Esophagus muscularis mucosa (tissue), 4 donors: ENCODE results near the gene MAP3K9. TPM values are rescaled to one million over a fixed set of nuclear protein-coding genes. Genes with fewer than 3 reads are reported as not detected.
"Not testable (repeated sequence)": the region's sequence is repeated elsewhere in the genome, so short reads cannot be mapped to it uniquely, and the experiment has no call there.

Experiments
- DNase-seq: peaks from one replicate; pipeline ENCODE4 v3.0.0-alpha.2; 2017; ENCODE audit errors: extremely low spot score
- H3K27ac ChIP-seq, 4 donors: fragments of 200-600 bp; sonication (generic); replicated peaks in 1 of 4; 1 replicate in 3 of 4; 2 replicates in 1 of 4; pipeline ENCODE4 v1.5.1; 2016 to 2019; ENCODE audit warnings: mild to moderate bottlenecking in 1 of 4
- H3K27me3 ChIP-seq, 4 donors: fragments of 200-600 bp; sonication (generic); one replicate each; pipeline versions ENCODE4 v1.5.1 to v1.6.0; 2016 to 2019
- H3K36me3 ChIP-seq, 4 donors: fragments of 200-600 bp; sonication (generic); one replicate each; pipeline ENCODE4 v1.5.1; 2016 to 2019
- H3K4me1 ChIP-seq, 4 donors: fragments of 200-600 bp; sonication (generic); one replicate each; pipeline ENCODE4 v1.5.1; 2016 to 2019
- H3K4me3 ChIP-seq, 4 donors: fragments of 200-600 bp; sonication (generic); 1 replicate in 2 of 4; 2 replicates in 2 of 4; pipeline ENCODE4 v1.5.1; 2016 to 2019; ENCODE audit warnings: mild to moderate bottlenecking in 4 of 4, moderate library complexity in 1 of 4
- H3K9me3 ChIP-seq, 4 donors: fragments of 200-600 bp; sonication (generic); 1 replicate in 3 of 4; 2 replicates in 1 of 4; pipeline ENCODE4 v1.5.1; 2016 to 2019
- EP300 ChIP-seq: sonication (generic); formaldehyde crosslinking; IDR thresholded peaks from one replicate; pipeline ENCODE4 v1.6.1; 2017; ENCODE audit warnings: antibody characterized with exemption
- POLR2A ChIP-seq: fragments of 450-650 bp; IDR thresholded peaks from one replicate; pipeline ENCODE4 v1.6.1; 2017; ENCODE audit warnings: antibody characterized with exemption, moderate library complexity, mild to moderate bottlenecking, low read depth
- POLR2AphosphoS5 ChIP-seq, 2 donors: sonication (generic); formaldehyde crosslinking; IDR thresholded peaks; one replicate each; pipeline ENCODE4 v1.6.1; 2017; ENCODE audit warnings: antibody characterized with exemption in 2 of 2
- WGBS: methylation state at CpG from one replicate; pipeline ENCODE4 v1.1.5; 2018; 5-methylcytosine and 5-hydroxymethylcytosine counted together
- intact Hi-C: fragments of 100-400 bp; cut with DNase I; formaldehyde crosslinking; loops from one replicate; pipeline ENCODE4 v1.15.1; 2023
- total RNA-seq, 4 donors: library from RNA; depleted of rRNA; stranded (reverse); fragments of >200 nt; gene quantifications; one replicate each; pipeline versions ENCODE4 v1.1.0 to v1.2.1, GENCODE V29; 2016
- TF ChIP-seq, protein P1 (sequence below), 3 experiments: fragments of 200-600 bp in 2 of 3; fragments of 450-650 bp in 1 of 3; sonication (generic) in 2 of 3; IDR thresholded peaks; one replicate each; pipeline ENCODE4 v1.5.1; 2017 to 2019; ENCODE audit warnings: antibody characterized with exemption in 3 of 3, mild to moderate bottlenecking in 2 of 3, moderate library complexity in 1 of 3

Gene MAP3K9
- total RNA-seq, 4 donors from 2014 or later = 0.83 to 3.3 (median 1.8) TPM

GRCh38 chr14:70707138-70708038 is 101.9 kb downstream of the MAP3K9 start:
- intact Hi-C loops = no loop called here
- 82% methylated on average over 6 of the region's 6 CpGs for WGBS
- H3K27ac ChIP-seq = no peak overlapping the region
- no peak overlapping the region for H3K4me3 ChIP-seq
- TF ChIP-seq POLR2A = no peak
- no peak for TF ChIP-seq EP300
- TF ChIP-seq POLR2AphosphoS5 (IDR thresholded peaks at IDR 0.05) = no peak
- TF ChIP-seq, protein P1, sequence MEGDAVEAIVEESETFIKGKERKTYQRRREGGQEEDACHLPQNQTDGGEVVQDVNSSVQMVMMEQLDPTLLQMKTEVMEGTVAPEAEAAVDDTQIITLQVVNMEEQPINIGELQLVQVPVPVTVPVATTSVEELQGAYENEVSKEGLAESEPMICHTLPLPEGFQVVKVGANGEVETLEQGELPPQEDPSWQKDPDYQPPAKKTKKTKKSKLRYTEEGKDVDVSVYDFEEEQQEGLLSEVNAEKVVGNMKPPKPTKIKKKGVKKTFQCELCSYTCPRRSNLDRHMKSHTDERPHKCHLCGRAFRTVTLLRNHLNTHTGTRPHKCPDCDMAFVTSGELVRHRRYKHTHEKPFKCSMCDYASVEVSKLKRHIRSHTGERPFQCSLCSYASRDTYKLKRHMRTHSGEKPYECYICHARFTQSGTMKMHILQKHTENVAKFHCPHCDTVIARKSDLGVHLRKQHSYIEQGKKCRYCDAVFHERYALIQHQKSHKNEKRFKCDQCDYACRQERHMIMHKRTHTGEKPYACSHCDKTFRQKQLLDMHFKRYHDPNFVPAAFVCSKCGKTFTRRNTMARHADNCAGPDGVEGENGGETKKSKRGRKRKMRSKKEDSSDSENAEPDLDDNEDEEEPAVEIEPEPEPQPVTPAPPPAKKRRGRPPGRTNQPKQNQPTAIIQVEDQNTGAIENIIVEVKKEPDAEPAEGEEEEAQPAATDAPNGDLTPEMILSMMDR (IDR thresholded peaks at IDR 0.05) = no peak
- no peaks in the 10 kb centered on the region for H3K4me1 ChIP-seq
- no peaks in the 10 kb centered on the region for H3K36me3 ChIP-seq
- DNase-seq = no peak
- no peaks in the 10 kb centered on the region for H3K9me3 ChIP-seq
- peaks cover 0 to 28% (median 0%) of the 10 kb centered on the region in 4 donors for H3K27me3 ChIP-seq

- intact Hi-C loops = no loop called here
- peaks cover 0 to 26% (median 0%) of the 10 kb centered on the region in 4 donors for H3K27me3 ChIP-seq
- H3K4me3 ChIP-seq = no peak overlapping the region
- no peaks in the 10 kb centered on the region for H3K9me3 ChIP-seq
- no peaks in the 10 kb centered on the region for H3K4me1 ChIP-seq
- TF ChIP-seq POLR2AphosphoS5 (IDR thresholded peaks at IDR 0.05) = no peak
- TF ChIP-seq EP300 = no peak
- TF ChIP-seq, protein P1 (IDR thresholded peaks at IDR 0.05) = no peak
- TF ChIP-seq POLR2A = no peak
- no peaks in the 10 kb centered on the region for H3K36me3 ChIP-seq
- no peak overlapping the region for H3K27ac ChIP-seq
- no peak for DNase-seq
Measured at GRCh38 chr14:70706177-70706576, 103.1 kb downstream of the MAP3K9 start.

GRCh38 chr14:70704960-70705359 is 104.4 kb downstream of the MAP3K9 start:
- 83% methylated on average over 1 of the region's 1 CpG for WGBS
- Histone ChIP-seq H3K27ac (no peak overlapping the region), H3K4me3 (no peak overlapping the region)

DNA sequence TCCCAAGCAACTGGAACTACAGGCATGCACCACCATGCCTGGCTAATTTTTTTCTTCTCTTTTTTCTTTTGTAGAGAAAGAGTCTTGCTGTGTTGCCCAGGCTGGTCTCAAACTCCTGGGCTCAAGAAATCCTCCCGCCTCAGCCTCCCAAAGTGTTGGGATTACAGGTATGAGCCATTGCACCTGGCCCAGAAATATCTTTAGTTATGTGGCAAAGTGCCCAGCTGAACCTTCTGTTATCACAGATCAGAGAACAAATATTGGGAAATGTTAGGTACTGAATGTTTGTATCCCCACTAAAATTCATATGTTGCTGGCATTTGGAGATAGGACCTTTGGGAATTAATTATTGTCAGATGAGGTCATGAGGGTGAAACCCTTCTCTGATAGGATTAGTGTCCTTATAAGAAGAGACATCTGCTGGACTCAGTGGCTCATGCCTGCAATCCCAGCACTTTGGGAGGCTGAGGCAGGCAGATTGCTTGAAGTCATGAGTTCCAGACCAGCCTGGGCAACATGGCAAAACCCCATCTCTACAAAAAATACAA is 105.6 kb downstream of the MAP3K9 start:
- H3K4me3 ChIP-seq, H3K36me3 ChIP-seq, H3K27ac ChIP-seq, H3K4me1 ChIP-seq, intact Hi-C loops, H3K9me3 ChIP-seq, DNase-seq: not testable (repeated sequence)
- H3K27me3 ChIP-seq = peaks cover 0 to 18% (median 0%) of the 10 kb centered on the region in 4 donors
- 85% methylated on average over 1 of the region's 1 CpG for WGBS

More at GRCh38 chr14:70704960-70705359, 104.4 kb downstream of the MAP3K9 start:
- Histone ChIP-seq H3K36me3 (no peaks in the 10 kb centered on the region), H3K9me3 (no peaks in the 10 kb centered on the region), H3K4me1 (no peaks in the 10 kb centered on the region), H3K27me3 (peaks cover 0 to 25% (median 0%) of the 10 kb centered on the region in 4 donors)
- intact Hi-C loops = no loop called here
- TF ChIP-seq, protein P1 (IDR thresholded peaks at IDR 0.05) = no peak
- TF ChIP-seq EP300 (no peak), POLR2A (no peak), POLR2AphosphoS5 (IDR thresholded peaks at IDR 0.05) (no peak)
- DNase-seq = no peak

- no peaks in the 10 kb centered on the region for H3K9me3 ChIP-seq
- H3K27ac ChIP-seq = no peak overlapping the region
- no peaks in the 10 kb centered on the region for H3K4me1 ChIP-seq
- 82% methylated on average over 3 of the region's 3 CpGs for WGBS
- TF ChIP-seq EP300 (no peak), POLR2A (no peak), POLR2AphosphoS5 (IDR thresholded peaks at IDR 0.05) (no peak)
- TF ChIP-seq, protein P1 (IDR thresholded peaks at IDR 0.05) = no peak
- H3K27me3 ChIP-seq = peaks cover 0 to 12% (median 0%) of the 10 kb centered on the region in 4 donors
- no peak overlapping the region for H3K4me3 ChIP-seq
- DNase-seq = no peak
- H3K36me3 ChIP-seq = no peaks in the 10 kb centered on the region
- intact Hi-C loops = no loop called here
Measured at GRCh38 chr14:70702161-70702560, 107.2 kb downstream of the MAP3K9 start.
